T-helper 17 cell (primary cell): ENCODE results near the gene RSPH10B2. TPM values are rescaled to one million over a fixed set of nuclear protein-coding genes. Genes with fewer than 3 reads are reported as not detected.
"Not testable (repeated sequence)": the region's sequence is repeated elsewhere in the genome, so short reads cannot be mapped to it uniquely, and the experiment has no call there.

Experiments used
- ATAC-seq: fragments of 150-1000 bp; cut with Tn5 transposase; 2 replicates; pipeline ENCODE4 v1.10.0; 2021; ENCODE audit warnings: mild to moderate bottlenecking, moderate library complexity
- DNase-seq, 3 donors: peaks; one replicate each; pipeline versions ENCODE4 v3.0.0 to v3.0.0-alpha.2; 2020 to 2021
- H3K9me3 ChIP-seq: one replicate; pipeline ENCODE4 v1.7.0; 2013; ENCODE audit warnings: low read length, mild to moderate bottlenecking; ENCODE audit not compliant: control insufficient read depth, poor library complexity, severe bottlenecking
- H3K27ac Mint-ChIP-seq: one replicate; pipeline ENCODE4 v1.8.0; 2022; ENCODE audit warnings: mild to moderate bottlenecking, moderate library complexity, mixed read lengths
- H3K27me3 Mint-ChIP-seq: one replicate; pipeline ENCODE4 v1.8.0; 2022; ENCODE audit warnings: mixed read lengths
- H3K36me3 Mint-ChIP-seq: one replicate; pipeline ENCODE4 v1.8.0; 2022; ENCODE audit warnings: low read depth, mixed read lengths
- H3K4me1 Mint-ChIP-seq: one replicate; pipeline ENCODE4 v1.8.0; 2022; ENCODE audit warnings: mild to moderate bottlenecking, mixed read lengths
- H3K4me3 Mint-ChIP-seq: one replicate; pipeline ENCODE4 v1.8.0; 2022; ENCODE audit warnings: mild to moderate bottlenecking, moderate library complexity, mixed read lengths
- total RNA-seq, 4 donors: library from RNA in 2 of 4; stranded (reverse) in 2 of 4; gene quantifications; one replicate each; pipeline ENCODE4 v1.2.3 and lab custom pipeline; 2022 to 2026

Gene RSPH10B2
- total RNA-seq (under 1 TPM in 1 of 2 donors, not detected in 1; 0.50 TPM), total RNA-seq (lab: John Stamatoyannopoulos, UW) (0.08 to 0.12 reads per million in 2 donors)

DNA sequence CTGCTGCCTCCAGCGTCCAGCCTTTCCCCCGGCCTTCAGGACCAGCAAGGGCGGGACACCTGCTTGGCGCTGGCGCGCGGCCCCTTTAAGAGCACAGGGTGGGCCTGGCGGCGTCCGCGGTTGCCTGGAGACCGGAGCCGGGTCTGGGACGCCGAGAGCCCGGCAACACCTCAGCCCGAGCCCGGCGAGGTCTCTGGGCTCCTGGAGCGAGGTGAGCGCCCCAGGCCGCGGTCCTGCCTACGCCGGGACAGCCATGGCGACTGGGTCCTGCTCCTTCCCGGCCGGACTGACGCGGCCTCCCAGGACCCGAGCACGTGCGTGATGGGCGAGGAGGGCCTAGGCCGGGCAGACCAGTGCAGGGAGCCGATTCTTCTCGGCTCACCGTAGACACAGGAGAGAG lies at the start of gene RSPH10B2:
RSPH10B2 (plus strand) TSS at position 140 of the 400 bp plus-strand sequence. CDS start 3,575 bp downstream, outside the sequence.
- not testable (repeated sequence) for H3K9me3 ChIP-seq, H3K4me3 Mint-ChIP-seq, DNase-seq, H3K27me3 Mint-ChIP-seq, H3K4me1 Mint-ChIP-seq, H3K27ac Mint-ChIP-seq, ATAC-seq, H3K36me3 Mint-ChIP-seq

GRCh38 chr7:6705959-6706665 lies 47.8 kb upstream of the RSPH10B2 start:
- peaks cover 15% of the 10 kb centered on the region for H3K36me3 Mint-ChIP-seq
- peaks cover 35% of the 10 kb centered on the region for H3K4me1 Mint-ChIP-seq
- peak overlapping the region; percentile 90 for H3K4me3 Mint-ChIP-seq
- peaks cover 8% of the 10 kb centered on the region for H3K27me3 Mint-ChIP-seq
- H3K9me3 ChIP-seq = peaks cover 1% of the 10 kb centered on the region
- H3K27ac Mint-ChIP-seq = peak overlapping the region; percentile 87
- DNase-seq = peak; percentile 12 to 19 (median 17)
- ATAC-seq = peak; percentile 39

DNA sequence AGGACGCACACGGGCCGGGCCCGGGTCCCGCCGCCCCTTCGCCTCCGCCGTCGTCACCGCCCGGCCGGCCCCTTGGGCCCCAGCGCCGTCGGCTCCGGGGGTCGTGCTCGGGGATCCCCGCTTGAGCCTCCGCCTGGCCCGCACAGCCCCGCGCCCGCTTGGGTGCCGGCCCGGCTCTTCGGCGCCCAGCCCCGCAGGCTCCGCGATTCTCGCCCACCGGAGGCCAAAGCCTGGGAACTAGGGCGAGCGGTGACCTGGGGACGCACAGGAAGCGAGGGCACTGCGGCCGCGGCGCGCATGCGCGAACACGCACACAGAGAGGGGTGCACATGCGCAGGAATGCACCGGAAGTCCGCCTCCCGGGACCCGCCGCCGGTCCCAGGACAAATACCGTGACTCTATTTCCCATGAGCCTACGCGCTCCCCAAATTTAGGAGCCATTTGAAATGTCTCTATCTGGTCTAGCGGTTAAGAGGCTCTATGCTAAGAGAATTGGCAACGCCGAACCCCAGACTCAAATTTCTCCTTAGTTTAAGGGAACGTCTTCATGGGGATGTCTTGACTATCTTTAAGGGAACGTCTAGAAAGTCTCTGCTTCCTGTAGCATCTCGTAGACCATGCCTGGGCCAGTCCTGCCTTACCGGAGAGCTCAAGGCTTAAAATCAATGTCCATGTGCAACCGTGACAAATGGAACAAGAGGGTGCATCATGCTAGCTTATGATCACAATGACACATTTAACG lies 47.1 kb upstream of the RSPH10B2 start, which contains the start of gene ZNF12:
ZNF12 (minus strand) TSS at position 282 of the 742 bp plus-strand sequence. CDS start 1,774 bp downstream, outside the sequence.
- ATAC-seq (peak; percentile 84), DNase-seq (peak; percentile 87 to 90 (median 89))
- H3K4me1 Mint-ChIP-seq = peaks cover 35% of the 10 kb centered on the region
- H3K36me3 Mint-ChIP-seq = peaks cover 11% of the 10 kb centered on the region
- H3K27me3 Mint-ChIP-seq = peaks cover 8% of the 10 kb centered on the region
- H3K9me3 ChIP-seq = no peaks in the 10 kb centered on the region
- H3K4me3 Mint-ChIP-seq = peak within 1 kb of the TSS; percentile 90
- H3K27ac Mint-ChIP-seq = peak within 1 kb of the TSS; percentile 87

DNA sequence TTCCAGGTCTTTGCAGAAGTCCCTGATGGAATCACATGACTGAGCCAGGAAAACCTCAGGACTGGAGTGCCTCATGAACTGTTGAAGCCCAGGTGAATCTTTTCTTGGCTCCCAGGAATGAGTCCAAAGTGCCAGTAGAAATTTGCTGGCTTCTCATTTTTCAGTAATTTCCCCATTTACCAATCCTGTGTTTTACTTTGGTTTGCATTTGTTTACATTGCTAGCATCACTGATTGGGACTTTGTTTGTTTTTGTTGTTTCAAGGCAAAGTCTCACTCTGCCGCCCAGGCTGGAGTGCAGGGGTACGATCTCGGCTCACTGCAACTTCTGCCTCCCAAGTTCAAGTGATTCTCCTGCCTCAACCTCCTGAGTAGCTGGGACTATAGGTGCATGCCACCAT lies 45.6 kb upstream of the RSPH10B2 start:
- H3K9me3 ChIP-seq = no peaks in the 10 kb centered on the region
- peaks cover 25% of the 10 kb centered on the region for H3K4me1 Mint-ChIP-seq
- H3K36me3 Mint-ChIP-seq = peaks cover 5% of the 10 kb centered on the region
- ATAC-seq (no peak), DNase-seq (no peak)
- H3K4me3 Mint-ChIP-seq = peak overlapping the region; percentile 47
- peaks cover 8% of the 10 kb centered on the region for H3K27me3 Mint-ChIP-seq
- H3K27ac Mint-ChIP-seq = peak overlapping the region; percentile 51

DNA sequence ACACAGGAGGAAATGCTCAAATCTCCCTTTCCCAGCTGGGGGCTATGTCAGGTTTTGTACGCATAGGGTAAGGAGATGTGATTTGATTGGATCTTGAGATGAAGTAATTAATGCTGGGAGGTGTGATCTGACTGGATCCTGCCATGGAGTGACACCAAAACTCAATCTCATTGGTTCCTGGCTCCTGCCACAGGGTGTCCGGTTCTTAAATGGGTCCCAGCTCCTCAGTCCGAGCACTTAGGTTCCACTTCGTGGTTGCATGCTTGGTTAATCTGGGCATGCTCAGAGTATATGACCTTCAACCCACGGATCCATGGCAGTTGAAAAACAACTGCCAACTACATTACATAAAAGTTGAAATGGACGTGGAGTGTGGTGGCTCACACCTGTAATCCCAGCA lies 44.1 kb upstream of the RSPH10B2 start:
- no peak for DNase-seq
- no peak for ATAC-seq
- no peak overlapping the region for H3K4me3 Mint-ChIP-seq

GRCh38 chr7:6714360-6714759 lies 39.5 kb upstream of the RSPH10B2 start:
- peaks cover 43% of the 10 kb centered on the region for H3K27me3 Mint-ChIP-seq
- no peak for ATAC-seq

More for the DNA sequence above, 44.1 kb upstream of the RSPH10B2 start:
- Mint-ChIP-seq H3K27me3 (peaks cover 12% of the 10 kb centered on the region), H3K36me3 (no peaks in the 10 kb centered on the region), H3K4me1 (peaks cover 18% of the 10 kb centered on the region), H3K27ac (no peak overlapping the region)
- H3K9me3 ChIP-seq = no peaks in the 10 kb centered on the region

GRCh38 chr7:6715898-6716297 lies 38.0 kb upstream of the RSPH10B2 start:
- H3K4me3 Mint-ChIP-seq, H3K27ac Mint-ChIP-seq, H3K36me3 Mint-ChIP-seq, DNase-seq, H3K4me1 Mint-ChIP-seq, H3K9me3 ChIP-seq, ATAC-seq: not testable (repeated sequence)
- peaks cover 39% of the 10 kb centered on the region for H3K27me3 Mint-ChIP-seq

More at GRCh38 chr7:6714360-6714759, 39.5 kb upstream of the RSPH10B2 start:
- H3K27ac Mint-ChIP-seq = no peak overlapping the region
- DNase-seq = no peak
- H3K4me1 Mint-ChIP-seq = peaks cover 6% of the 10 kb centered on the region
- H3K4me3 Mint-ChIP-seq = no peak overlapping the region
- no peaks in the 10 kb centered on the region for H3K9me3 ChIP-seq
- peaks cover 5% of the 10 kb centered on the region for H3K36me3 Mint-ChIP-seq

DNA sequence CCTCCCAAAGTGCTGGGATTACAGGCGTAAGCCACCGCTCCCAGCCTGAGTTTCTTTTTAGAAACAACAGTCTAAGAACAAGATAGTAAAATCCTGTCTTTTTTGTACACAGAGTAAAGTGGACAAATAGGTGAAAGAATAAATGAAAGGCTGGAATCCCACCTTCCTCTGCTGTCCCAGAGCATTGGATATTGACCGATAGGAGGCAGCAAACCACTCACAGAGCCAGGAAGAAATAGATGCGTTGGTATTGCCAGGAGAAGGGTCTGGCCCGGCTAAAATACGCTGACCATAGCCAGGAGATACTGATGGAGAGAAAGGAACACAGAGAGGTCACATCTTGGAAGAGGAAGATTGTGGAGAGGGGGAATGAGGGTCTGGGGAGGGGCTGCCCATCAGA lies 35.8 kb upstream of the RSPH10B2 start:
- H3K9me3 ChIP-seq = no peaks in the 10 kb centered on the region
- Mint-ChIP-seq H3K36me3 (peaks cover 5% of the 10 kb centered on the region), H3K27ac (peak overlapping the region; percentile 39), H3K4me3 (no peak overlapping the region), H3K4me1 (peaks cover 6% of the 10 kb centered on the region), H3K27me3 (peaks cover 61% of the 10 kb centered on the region)
- ATAC-seq (no peak), DNase-seq (no peak)

DNA sequence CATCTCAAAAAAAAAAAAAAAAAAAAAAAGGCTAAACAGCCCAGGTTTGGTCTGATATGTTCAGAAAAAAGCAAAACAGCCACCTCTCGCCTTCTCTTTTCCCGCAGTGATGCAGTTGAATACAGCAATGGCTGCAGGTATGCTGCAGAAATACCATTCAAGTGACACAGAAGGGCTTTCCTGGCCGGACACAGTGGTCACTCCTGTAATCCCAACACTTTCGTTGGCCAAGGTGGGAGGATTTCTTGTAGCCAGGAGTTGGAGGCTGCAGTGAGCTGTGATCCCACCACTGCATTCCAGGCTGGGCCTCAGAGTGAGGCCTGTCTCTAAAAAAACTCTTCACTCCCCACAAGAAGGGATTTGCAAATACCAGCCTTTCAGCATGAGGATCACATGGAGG lies 29.6 kb upstream of the RSPH10B2 start:
- not testable (repeated sequence) for ATAC-seq, H3K36me3 Mint-ChIP-seq
- peaks cover 29% of the 10 kb centered on the region for H3K27me3 Mint-ChIP-seq

GRCh38 chr7:6725003-6725402 lies 28.9 kb upstream of the RSPH10B2 start:
- Mint-ChIP-seq H3K36me3 (peaks cover 2% of the 10 kb centered on the region), H3K27ac (no peak overlapping the region), H3K27me3 (peaks cover 29% of the 10 kb centered on the region), H3K4me3 (no peak overlapping the region), H3K4me1 (peaks cover 3% of the 10 kb centered on the region)
- H3K9me3 ChIP-seq = no peaks in the 10 kb centered on the region
- ATAC-seq (no peak), DNase-seq (no peak)

More for the DNA sequence above, 29.6 kb upstream of the RSPH10B2 start:
- not testable (repeated sequence) for H3K4me1 Mint-ChIP-seq, DNase-seq, H3K9me3 ChIP-seq, H3K27ac Mint-ChIP-seq, H3K4me3 Mint-ChIP-seq

- H3K4me3 Mint-ChIP-seq, DNase-seq, H3K9me3 ChIP-seq, H3K36me3 Mint-ChIP-seq, H3K27ac Mint-ChIP-seq, ATAC-seq: not testable (repeated sequence)
- H3K27me3 Mint-ChIP-seq = peaks cover 20% of the 10 kb centered on the region
- H3K4me1 Mint-ChIP-seq = peaks cover 12% of the 10 kb centered on the region
These were observed 27.6 kb upstream of the RSPH10B2 start for GRCh38 chr7:6726341-6726740.

DNA sequence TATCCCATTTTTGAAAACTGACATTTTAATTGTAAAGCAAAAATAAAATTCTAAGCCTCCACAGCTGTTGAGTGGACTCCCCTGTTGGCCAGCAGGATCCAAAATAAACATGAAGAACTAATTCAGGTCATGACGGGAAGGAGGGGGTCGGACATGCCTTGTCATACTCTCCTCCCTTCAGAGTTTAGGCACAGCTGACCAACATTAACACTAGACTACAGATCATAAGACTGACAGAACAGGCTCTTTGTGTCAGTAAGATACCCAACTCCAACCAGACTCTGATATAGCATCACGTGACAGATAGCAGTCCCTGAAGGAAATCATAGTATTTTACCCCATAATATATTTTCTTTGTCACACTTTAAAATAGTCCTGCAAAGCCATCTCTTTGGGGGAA lies 26.2 kb upstream of the RSPH10B2 start:
- H3K4me3 Mint-ChIP-seq = peak overlapping the region; percentile 33
- peaks cover 8% of the 10 kb centered on the region for H3K27me3 Mint-ChIP-seq
- no peak for DNase-seq
- peaks cover 14% of the 10 kb centered on the region for H3K4me1 Mint-ChIP-seq
- H3K36me3 Mint-ChIP-seq = peaks cover 2% of the 10 kb centered on the region
- H3K9me3 ChIP-seq = no peaks in the 10 kb centered on the region
- H3K27ac Mint-ChIP-seq = no peak overlapping the region
- no peak for ATAC-seq

DNA sequence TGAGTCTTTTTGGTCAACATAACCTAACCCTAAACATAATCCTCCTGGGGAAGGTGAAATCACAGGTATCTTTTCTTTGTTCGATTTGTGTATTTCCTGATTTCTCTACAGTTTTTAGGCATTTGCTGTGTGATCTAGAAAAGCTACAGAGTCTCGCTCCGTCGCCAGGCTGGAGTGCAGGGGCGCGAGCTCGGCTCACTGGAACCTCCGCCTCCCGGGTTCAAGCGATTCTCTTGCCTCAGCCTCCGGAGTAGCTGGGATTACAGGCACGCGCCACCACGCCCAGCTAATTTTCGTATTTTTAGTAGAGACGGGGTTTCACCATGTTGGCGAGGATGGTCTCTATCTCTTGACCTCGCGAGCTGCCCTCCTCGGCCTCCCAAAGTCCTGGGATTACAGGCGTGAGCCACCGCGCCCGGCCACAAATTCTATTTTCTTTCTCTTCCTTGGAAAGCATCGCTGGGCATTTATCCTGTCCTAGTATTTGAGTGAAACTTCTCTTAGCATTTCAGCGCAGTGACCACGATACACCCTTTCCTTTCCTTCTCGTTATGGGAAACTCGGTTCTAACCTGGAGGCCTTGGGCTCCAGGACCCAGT lies 24.9 kb upstream of the RSPH10B2 start:
- ATAC-seq, H3K36me3 Mint-ChIP-seq, DNase-seq, H3K27me3 Mint-ChIP-seq, H3K9me3 ChIP-seq: not testable (repeated sequence)
- Mint-ChIP-seq H3K4me1 (peaks cover 18% of the 10 kb centered on the region), H3K27ac (peak overlapping the region; percentile 92), H3K4me3 (peak overlapping the region; percentile 97)
